Measurements from ENCODE around the gene GALNTL6. TPM values are rescaled to one million over a fixed set of nuclear protein-coding genes. Genes with fewer than 3 reads are reported as not detected.
A peak's percentile ranks its signal among the peaks of the same experiment; 100 is the strongest.

The GALNTL6 gene
- total and polyA plus RNA-seq, 2 donors (not counting 1 experiment from before 2014, with no cell fraction given): 0.99 to 1.1 TPM

DNA sequence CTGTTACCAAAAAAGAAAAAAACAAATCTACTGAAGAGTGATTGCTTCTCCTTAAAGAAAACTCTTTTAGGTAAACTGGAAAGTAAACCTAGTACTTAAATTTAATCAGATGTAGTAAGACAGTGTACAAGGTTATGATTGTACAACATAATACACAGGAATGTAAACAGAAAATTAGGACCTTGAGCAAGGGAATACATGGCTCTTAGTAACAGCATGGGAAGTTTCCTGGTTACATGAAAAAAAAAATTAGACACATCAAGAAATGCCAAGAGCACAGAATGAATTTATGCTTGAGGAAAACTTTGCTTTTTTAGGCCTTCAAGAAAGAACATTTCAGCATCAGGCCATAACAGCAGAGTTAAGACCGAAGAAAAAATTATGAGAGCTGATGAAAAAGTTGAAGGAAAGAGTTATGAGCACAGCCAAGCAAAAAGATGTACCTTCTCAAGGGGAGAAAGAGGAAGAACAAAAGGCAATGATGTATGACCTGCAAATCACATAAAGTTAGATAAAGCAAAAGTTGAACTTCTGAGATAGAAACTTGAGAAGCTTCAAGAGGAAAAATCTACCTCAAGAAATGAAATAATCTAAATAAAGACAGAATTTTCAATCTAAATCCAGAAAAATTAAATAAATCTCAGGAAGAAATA, 311.6 kb downstream of the GALNTL6 start:
- H2AFZ ChIP-seq (ENCODE audit: insufficient read depth, low read depth, low read length, poor library complexity, severe bottlenecking): peak overlapping the region; percentile 7
- no peaks in the 10 kb centered on the region for H3K27me3 Mint-ChIP-seq
- peak; percentile 29 for DNase-seq
- ChIA-PET POLR2A (no interaction called here), CTCF (no interaction called here)
- H3K4me3 Mint-ChIP-seq: peak overlapping the region; percentile 0
- H3K4me1 Mint-ChIP-seq: peaks cover 15% of the 10 kb centered on the region
- intact Hi-C loops (cut with micrococcal nuclease): no loop called here
- no peak for TF ChIP-seq EZH2 (IDR thresholded peaks at IDR 0.05; ENCODE audit: borderline replicate concordance, insufficient read depth, low read depth, low read length, poor library complexity, severe bottlenecking)
- TF ChIP-seq, protein P1, sequence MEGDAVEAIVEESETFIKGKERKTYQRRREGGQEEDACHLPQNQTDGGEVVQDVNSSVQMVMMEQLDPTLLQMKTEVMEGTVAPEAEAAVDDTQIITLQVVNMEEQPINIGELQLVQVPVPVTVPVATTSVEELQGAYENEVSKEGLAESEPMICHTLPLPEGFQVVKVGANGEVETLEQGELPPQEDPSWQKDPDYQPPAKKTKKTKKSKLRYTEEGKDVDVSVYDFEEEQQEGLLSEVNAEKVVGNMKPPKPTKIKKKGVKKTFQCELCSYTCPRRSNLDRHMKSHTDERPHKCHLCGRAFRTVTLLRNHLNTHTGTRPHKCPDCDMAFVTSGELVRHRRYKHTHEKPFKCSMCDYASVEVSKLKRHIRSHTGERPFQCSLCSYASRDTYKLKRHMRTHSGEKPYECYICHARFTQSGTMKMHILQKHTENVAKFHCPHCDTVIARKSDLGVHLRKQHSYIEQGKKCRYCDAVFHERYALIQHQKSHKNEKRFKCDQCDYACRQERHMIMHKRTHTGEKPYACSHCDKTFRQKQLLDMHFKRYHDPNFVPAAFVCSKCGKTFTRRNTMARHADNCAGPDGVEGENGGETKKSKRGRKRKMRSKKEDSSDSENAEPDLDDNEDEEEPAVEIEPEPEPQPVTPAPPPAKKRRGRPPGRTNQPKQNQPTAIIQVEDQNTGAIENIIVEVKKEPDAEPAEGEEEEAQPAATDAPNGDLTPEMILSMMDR (IDR thresholded peaks at IDR 0.05): no peak
- WGBS (ENCODE audit: insufficient coverage): 57% methylated on average over 1 of the region's 1 CpG
- ATAC-seq (ENCODE audit: low read depth): peak; percentile 36
- peak overlapping the region; percentile 48 for H3K4me2 ChIP-seq (replicated peaks; ENCODE audit: low read depth, low read length, poor library complexity, severe bottlenecking)
- H3K27ac ChIP-seq (ENCODE audit: low read length in 2 of 2): peak overlapping the region; percentile 5 to 12
- peak overlapping the region; percentile 14 for H3K9ac ChIP-seq (ENCODE audit: low read length)
- no peaks in the 10 kb centered on the region for H3K9me3 Mint-ChIP-seq (ENCODE audit: insufficient read depth)
- no peak overlapping the region for H3K4me3 ChIP-seq (ENCODE audit: control extremely low read depth in 1 of 5, extremely low read depth in 1 of 5, insufficient read depth in 1 of 5, low read depth in 2 of 5, low read length in 4 of 5)
- H3K79me2 ChIP-seq (ENCODE audit: control insufficient read depth, insufficient read depth, low read length): no peaks in the 10 kb centered on the region
- peaks cover 0 to 11% of the 10 kb centered on the region in 2 donors for H3K4me1 ChIP-seq (ENCODE audit: control insufficient read depth in 2 of 2, insufficient read depth in 2 of 2, low read length in 2 of 2)
- H3K36me3 ChIP-seq (replicated peaks in 1 of 2; ENCODE audit: control extremely low read depth in 1 of 2, control insufficient read depth in 1 of 2, extremely low read depth in 1 of 2, insufficient read depth in 2 of 2, low read length in 1 of 2): no peaks in the 10 kb centered on the region
- H4K20me1 ChIP-seq (ENCODE audit: control insufficient read depth, insufficient read depth, low read length, poor library complexity, severe bottlenecking): no peaks in the 10 kb centered on the region
- no peaks in the 10 kb centered on the region for H3K27me3 ChIP-seq (replicated peaks in 1 of 4; ENCODE audit: control extremely low read depth in 1 of 4, control insufficient read depth in 3 of 4, insufficient read depth in 4 of 4, low read length in 3 of 4)
- peaks cover 0 to 10% (median 0%) of the 10 kb centered on the region in 3 donors for H3K9me3 ChIP-seq (ENCODE audit: control extremely low read depth in 1 of 3, control insufficient read depth in 2 of 3, insufficient read depth in 1 of 3, low read length in 2 of 3)
- H3K27ac Mint-ChIP-seq: peak overlapping the region; percentile 7

DNA sequence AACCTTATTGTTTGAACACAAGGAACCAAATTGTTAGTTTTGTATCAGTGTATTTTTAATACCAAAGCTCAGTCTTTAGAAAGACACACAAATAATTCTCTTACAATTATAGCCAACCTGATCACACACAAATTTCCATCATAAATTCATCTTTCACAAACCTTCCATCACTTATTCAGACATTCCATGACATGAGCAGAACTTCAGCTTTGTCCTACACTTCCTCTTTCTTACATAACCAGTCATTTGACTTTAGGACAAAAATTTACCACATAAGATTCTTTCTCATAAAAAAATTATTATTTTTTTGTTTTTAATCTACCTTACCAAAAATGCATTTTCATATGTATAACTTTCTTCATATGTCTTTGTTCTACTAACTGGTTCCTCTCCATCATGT, 312.2 kb downstream of the GALNTL6 start:
- ATAC-seq (ENCODE audit: low read depth): no peak
- H4K20me1 ChIP-seq (ENCODE audit: control insufficient read depth, insufficient read depth, low read length, poor library complexity, severe bottlenecking): no peaks in the 10 kb centered on the region

More for the DNA sequence above, 312.2 kb downstream of the GALNTL6 start:
- ChIA-PET CTCF (no interaction called here), POLR2A (no interaction called here)
- no peaks in the 10 kb centered on the region for H3K27me3 ChIP-seq (replicated peaks in 1 of 4; ENCODE audit: control extremely low read depth in 1 of 4, control insufficient read depth in 3 of 4, insufficient read depth in 4 of 4, low read length in 3 of 4)
- peaks cover 15% of the 10 kb centered on the region for H3K4me1 Mint-ChIP-seq
- H3K4me2 ChIP-seq (replicated peaks; ENCODE audit: low read depth, low read length, poor library complexity, severe bottlenecking): peak overlapping the region; percentile 48
- H3K4me3 ChIP-seq (ENCODE audit: control extremely low read depth in 1 of 5, extremely low read depth in 1 of 5, insufficient read depth in 1 of 5, low read depth in 2 of 5, low read length in 4 of 5): no peak overlapping the region
- TF ChIP-seq EZH2 (IDR thresholded peaks at IDR 0.05; ENCODE audit: borderline replicate concordance, insufficient read depth, low read depth, low read length, poor library complexity, severe bottlenecking): no peak
- TF ChIP-seq, protein P1 (IDR thresholded peaks at IDR 0.05): no peak
- intact Hi-C loops (cut with micrococcal nuclease): no loop called here
- DNase-seq: no peak
- peaks cover 0 to 10% (median 0%) of the 10 kb centered on the region in 3 donors for H3K9me3 ChIP-seq (ENCODE audit: control extremely low read depth in 1 of 3, control insufficient read depth in 2 of 3, insufficient read depth in 1 of 3, low read length in 2 of 3)
- peak overlapping the region; percentile 69 for H3K27ac Mint-ChIP-seq
- H2AFZ ChIP-seq (ENCODE audit: insufficient read depth, low read depth, low read length, poor library complexity, severe bottlenecking): no peak overlapping the region
- peaks cover 0 to 11% of the 10 kb centered on the region in 2 donors for H3K4me1 ChIP-seq (ENCODE audit: control insufficient read depth in 2 of 2, insufficient read depth in 2 of 2, low read length in 2 of 2)
- no peaks in the 10 kb centered on the region for H3K27me3 Mint-ChIP-seq
- H3K9ac ChIP-seq (ENCODE audit: low read length): peak overlapping the region; percentile 14
- H3K27ac ChIP-seq (ENCODE audit: low read length in 2 of 2): peak overlapping the region; percentile 5 to 12
- no peaks in the 10 kb centered on the region for H3K79me2 ChIP-seq (ENCODE audit: control insufficient read depth, insufficient read depth, low read length)
- H3K4me3 Mint-ChIP-seq: peak overlapping the region; percentile 42
- H3K36me3 ChIP-seq (replicated peaks in 1 of 2; ENCODE audit: control extremely low read depth in 1 of 2, control insufficient read depth in 1 of 2, extremely low read depth in 1 of 2, insufficient read depth in 2 of 2, low read length in 1 of 2): no peaks in the 10 kb centered on the region
- no peaks in the 10 kb centered on the region for H3K9me3 Mint-ChIP-seq (ENCODE audit: insufficient read depth)
